Keratinocyte (primary cell): ENCODE results near the gene SH3D19. TPM values are rescaled to one million over a fixed set of nuclear protein-coding genes. Genes with fewer than 3 reads are reported as not detected.

Source experiments
- DNase-seq: peaks from one replicate; pipeline ENCODE4 v3.0.0-alpha.2; 2011; ENCODE audit warnings: low read depth, missing footprints, low spot score
- FAIRE-seq: peaks from 2 replicates; lab custom pipeline; 2011; peaks lifted over from hg19 to GRCh38; lab: Jason Lieb, UNC
- H2AFZ ChIP-seq: 2 replicates; pipeline ENCODE4 v1.6.0; 2012; ENCODE audit warnings: low read length, control low read depth, inconsistent platforms; ENCODE audit not compliant: control insufficient read depth
- H3K27ac ChIP-seq: 2 replicates; pipeline ENCODE4 v1.5.1; 2011; ENCODE audit warnings: low read length; ENCODE audit not compliant: control insufficient read depth, insufficient read depth
- H3K27me3 ChIP-seq: 3 replicates; pipeline ENCODE4 v1.6.0; 2011; ENCODE audit warnings: low read length; ENCODE audit not compliant: control insufficient read depth, insufficient read depth; ENCODE audit errors: extremely low read depth
- H3K36me3 ChIP-seq, 2 experiments: 2 replicates in 1 of 2; 3 replicates in 1 of 2; pipeline ENCODE4 v1.5.1; 2011; ENCODE audit warnings: low read length in 2 of 2, mild to moderate bottlenecking in 1 of 2; ENCODE audit not compliant: control insufficient read depth in 2 of 2, insufficient read depth in 2 of 2; ENCODE audit errors: extremely low read depth in 1 of 2
- H3K4me1 ChIP-seq: 3 replicates; pipeline ENCODE4 v1.5.1; 2011; ENCODE audit warnings: low read length; ENCODE audit not compliant: control insufficient read depth, insufficient read depth; ENCODE audit errors: extremely low read depth
- H3K4me2 ChIP-seq: 3 replicates; pipeline ENCODE4 v1.6.0; 2011; ENCODE audit warnings: low read depth, low read length; ENCODE audit not compliant: control insufficient read depth, insufficient read depth; ENCODE audit errors: extremely low read depth
- H3K4me3 ChIP-seq, 3 experiments: fragments of 200-600 bp in 1 of 3; sonication (generic) in 1 of 3; 2 replicates in 2 of 3; 3 replicates in 1 of 3; pipeline ENCODE4 v1.5.1; 2011 to 2016; ENCODE audit warnings: low read length in 3 of 3, mild to moderate bottlenecking in 3 of 3, control low read depth in 2 of 3, inconsistent platforms in 1 of 3, low read depth in 1 of 3, mixed read lengths in 1 of 3, mixed run types in 1 of 3, moderate library complexity in 1 of 3; ENCODE audit not compliant: control insufficient read depth in 2 of 3, insufficient read depth in 2 of 3; ENCODE audit errors: extremely low read depth in 1 of 3
- H3K79me2 ChIP-seq: 2 replicates; pipeline ENCODE4 v1.6.0; 2012; ENCODE audit warnings: low read length; ENCODE audit not compliant: control insufficient read depth, insufficient read depth
- H3K9ac ChIP-seq: 3 replicates; pipeline ENCODE4 v1.6.0; 2011; ENCODE audit warnings: low read length; ENCODE audit not compliant: control insufficient read depth, insufficient read depth; ENCODE audit errors: extremely low read depth
- H3K9me1 ChIP-seq: 3 replicates; pipeline ENCODE4 v1.6.0; 2011; ENCODE audit warnings: low read length; ENCODE audit not compliant: control insufficient read depth, insufficient read depth; ENCODE audit errors: extremely low read depth
- H3K9me3 ChIP-seq: 2 replicates; pipeline ENCODE4 v1.5.1; 2012; ENCODE audit warnings: low read depth, low read length; ENCODE audit not compliant: control insufficient read depth
- H4K20me1 ChIP-seq: 3 replicates; pipeline ENCODE4 v1.6.0; 2011; ENCODE audit warnings: low read length; ENCODE audit not compliant: control insufficient read depth, insufficient read depth; ENCODE audit errors: extremely low read depth
- EZH2 ChIP-seq: IDR thresholded peaks from one replicate; pipeline ENCODE4 v1.6.1; 2012; ENCODE audit warnings: inconsistent platforms, mild to moderate bottlenecking, low read length, moderate library complexity
- dilution Hi-C: fragments of 300-500 bp; cut with MboI; formaldehyde crosslinking; loops from one replicate; pipeline ENCODE4 v1.7.0; 2020; ENCODE audit warnings: low sequenced_read_pairs; ENCODE audit not compliant: extremely low pct_ligation_motif_present
- polyA plus RNA-seq, 5 experiments: library from polyadenylated mRNA; depleted of rRNA in 3 of 5; stranded (reverse) in 3 of 5; stranded (forward) in 1 of 5; unstranded in 1 of 5; fragments of >200 nt; gene quantifications; 1 replicate in 1 of 5; 2 replicates in 3 of 5; 3 replicates in 1 of 5; pipeline versions ENCODE4 v1.2.1 to v1.2.3, GENCODE V29; 2011 to 2012; ENCODE audit warnings: missing spikeins in 2 of 5, low read depth in 1 of 5, low replicate concordance in 1 of 5
- TF ChIP-seq, protein P1 (sequence below), 3 experiments: IDR thresholded peaks in 1 of 3; conservative IDR thresholded peaks in 1 of 3; optimal IDR thresholded peaks in 1 of 3; 2 replicates in 2 of 3; 3 replicates in 1 of 3; pipeline versions ENCODE3 to v1.5.1; 2011; ENCODE audit warnings: low read length in 3 of 3, mild to moderate bottlenecking in 3 of 3, moderate library complexity in 2 of 3, control low read depth in 1 of 3, inconsistent platforms in 1 of 3; ENCODE audit not compliant: insufficient read depth in 2 of 3; ENCODE audit errors: extremely low read depth in 1 of 3

SH3D19 gene
- polyA plus RNA-seq, 1 donor (not counting 4 experiments of a cell fraction or from before 2014, with no cell fraction given) = 24.8 TPM

DNA sequence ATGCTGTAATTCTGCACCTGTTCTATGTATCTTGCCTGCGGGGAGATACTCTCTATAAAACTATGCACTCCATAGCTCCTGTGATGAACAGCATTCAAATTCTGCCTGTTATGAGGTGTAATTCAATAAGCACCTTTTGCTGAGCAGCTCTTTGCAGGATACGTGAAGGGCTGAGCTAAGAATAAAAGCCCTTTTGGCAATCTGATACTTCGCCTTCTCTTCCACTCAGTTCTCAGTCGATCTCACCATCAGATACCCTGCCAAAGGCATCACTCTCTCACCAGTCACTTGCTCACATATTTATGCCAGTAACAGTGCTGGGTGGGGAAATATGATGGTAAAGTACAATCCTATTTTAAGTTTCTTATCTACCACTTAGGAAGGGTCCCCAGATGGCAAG is 158.8 kb downstream of the SH3D19 start:
- dilution Hi-C loops = no loop called here
- Histone ChIP-seq H3K27ac (no peak overlapping the region), H3K79me2 (no peaks in the 10 kb centered on the region), H3K4me3 (no peak overlapping the region), H3K9me1 (no peaks in the 10 kb centered on the region), H4K20me1 (no peaks in the 10 kb centered on the region), H3K4me1 (peaks cover 8% of the 10 kb centered on the region), H3K9me3 (no peaks in the 10 kb centered on the region), H2AFZ (no peak overlapping the region), H3K36me3 (peaks cover 3 to 4% of the 10 kb centered on the region in 2 experiments), H3K9ac (no peak overlapping the region), H3K27me3 (no peaks in the 10 kb centered on the region), H3K4me2 (no peak overlapping the region)
- DNase-seq = no peak
- no peak for FAIRE-seq
- TF ChIP-seq EZH2 = no peak
- TF ChIP-seq, protein P1, sequence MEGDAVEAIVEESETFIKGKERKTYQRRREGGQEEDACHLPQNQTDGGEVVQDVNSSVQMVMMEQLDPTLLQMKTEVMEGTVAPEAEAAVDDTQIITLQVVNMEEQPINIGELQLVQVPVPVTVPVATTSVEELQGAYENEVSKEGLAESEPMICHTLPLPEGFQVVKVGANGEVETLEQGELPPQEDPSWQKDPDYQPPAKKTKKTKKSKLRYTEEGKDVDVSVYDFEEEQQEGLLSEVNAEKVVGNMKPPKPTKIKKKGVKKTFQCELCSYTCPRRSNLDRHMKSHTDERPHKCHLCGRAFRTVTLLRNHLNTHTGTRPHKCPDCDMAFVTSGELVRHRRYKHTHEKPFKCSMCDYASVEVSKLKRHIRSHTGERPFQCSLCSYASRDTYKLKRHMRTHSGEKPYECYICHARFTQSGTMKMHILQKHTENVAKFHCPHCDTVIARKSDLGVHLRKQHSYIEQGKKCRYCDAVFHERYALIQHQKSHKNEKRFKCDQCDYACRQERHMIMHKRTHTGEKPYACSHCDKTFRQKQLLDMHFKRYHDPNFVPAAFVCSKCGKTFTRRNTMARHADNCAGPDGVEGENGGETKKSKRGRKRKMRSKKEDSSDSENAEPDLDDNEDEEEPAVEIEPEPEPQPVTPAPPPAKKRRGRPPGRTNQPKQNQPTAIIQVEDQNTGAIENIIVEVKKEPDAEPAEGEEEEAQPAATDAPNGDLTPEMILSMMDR (optimal IDR thresholded peaks at IDR 0.05 in 1 of 3, IDR thresholded peaks at IDR 0.05 in 1 of 3, conservative IDR thresholded peaks at IDR 0.05 in 1 of 3; ENCODE audit: extremely low read depth in 1 of 3, insufficient read depth in 2 of 3, low read length in 3 of 3) = no peak

DNA sequence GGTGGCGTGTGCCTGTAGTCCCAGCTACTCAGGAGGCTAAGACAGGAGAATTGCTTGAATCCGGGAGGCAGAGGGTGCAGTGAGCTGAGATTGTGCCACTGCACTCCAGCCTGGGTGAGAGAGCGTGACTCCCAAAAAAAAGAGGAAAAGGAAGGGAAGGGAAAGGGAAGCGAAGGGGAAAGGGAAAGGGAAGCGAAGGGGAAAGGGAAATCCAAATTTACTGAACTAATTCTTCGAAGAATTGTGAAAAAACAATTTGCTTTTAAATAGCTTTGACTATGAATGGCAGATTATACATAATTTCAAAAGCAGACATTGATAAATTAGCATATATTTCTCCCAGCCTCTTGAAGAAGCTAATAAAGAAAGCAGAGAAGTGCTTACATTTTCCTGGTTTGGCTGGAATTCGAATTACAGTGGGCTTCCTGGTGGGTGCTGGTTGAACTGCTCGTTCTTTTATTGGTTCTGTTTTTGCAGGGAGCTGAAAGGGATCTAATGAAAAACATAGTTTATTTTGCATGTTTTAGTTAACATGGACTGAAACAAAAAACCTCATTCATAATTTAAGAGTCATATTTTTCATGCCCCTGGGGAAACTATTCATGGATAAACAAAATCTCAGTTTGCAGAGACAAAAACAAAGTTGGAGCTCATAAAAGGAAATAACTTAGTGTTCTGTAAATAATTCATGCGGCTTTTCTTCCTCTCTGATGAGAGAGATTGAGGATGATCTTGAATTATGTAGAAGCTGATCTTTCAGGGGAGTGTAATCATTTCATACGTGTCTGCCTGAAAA is 160.0 kb downstream of the SH3D19 start:
- Histone ChIP-seq H3K9ac (no peak overlapping the region), H3K27me3 (no peaks in the 10 kb centered on the region), H3K9me1 (no peaks in the 10 kb centered on the region), H2AFZ (no peak overlapping the region), H3K9me3 (no peaks in the 10 kb centered on the region), H3K27ac (no peak overlapping the region), H3K4me2 (no peak overlapping the region), H3K4me3 (no peak overlapping the region), H3K36me3 (peaks cover 3 to 4% of the 10 kb centered on the region in 2 experiments), H3K79me2 (no peaks in the 10 kb centered on the region), H3K4me1 (peaks cover 8% of the 10 kb centered on the region), H4K20me1 (no peaks in the 10 kb centered on the region)
- TF ChIP-seq EZH2 = no peak
- TF ChIP-seq, protein P1 (optimal IDR thresholded peaks at IDR 0.05 in 1 of 3, IDR thresholded peaks at IDR 0.05 in 1 of 3, conservative IDR thresholded peaks at IDR 0.05 in 1 of 3; ENCODE audit: extremely low read depth in 1 of 3, insufficient read depth in 2 of 3, low read length in 3 of 3) = no peak
- FAIRE-seq = no peak
- dilution Hi-C loops = no loop called here
- DNase-seq = no peak
